OCI-LY1 (cell line): ENCODE results near the gene ANKS1A.

ENCODE experiments used
- H2AFZ ChIP-seq: fragments of 200-600 bp; sonication (generic), shearing (Covaris generic); 2 replicates; pipeline ENCODE4 v1.6.0; 2014; ENCODE audit warnings: antibody characterized with exemption, mild to moderate bottlenecking, low read length
- H3F3A ChIP-seq: fragments of 200-600 bp; sonication (generic), shearing (Covaris generic); 2 replicates; pipeline ENCODE4 v1.6.0; 2014; ENCODE audit warnings: mild to moderate bottlenecking, antibody characterized with exemption, low read length, moderate library complexity; ENCODE audit not compliant: insufficient read depth
- H3K27ac ChIP-seq: fragments of 200-600 bp; sonication (generic); 2 replicates; pipeline ENCODE4 v1.5.1; 2014; ENCODE audit warnings: low read length, mixed run types, mild to moderate bottlenecking, low read depth; ENCODE audit not compliant: poor library complexity, severe bottlenecking
- H3K27me3 ChIP-seq: fragments of 200-600 bp; sonication (generic); 2 replicates; pipeline ENCODE4 v1.6.0; 2014; ENCODE audit warnings: antibody characterized with exemption, mild to moderate bottlenecking, low read length, moderate library complexity; ENCODE audit not compliant: insufficient read depth
- H3K36me3 ChIP-seq: fragments of 200-600 bp; sonication (generic); 2 replicates; pipeline ENCODE4 v1.6.1; 2014; ENCODE audit warnings: mild to moderate bottlenecking, antibody characterized with exemption, low read length, moderate library complexity, mixed read lengths; ENCODE audit not compliant: insufficient read depth
- H3K4me1 ChIP-seq: fragments of 200-600 bp; sonication (generic); 2 replicates; pipeline ENCODE4 v1.5.1; 2014; ENCODE audit warnings: mild to moderate bottlenecking, low read length, moderate library complexity; ENCODE audit not compliant: insufficient read depth, severe bottlenecking
- H3K4me2 ChIP-seq: fragments of 200-600 bp; sonication (generic), shearing (Covaris generic); 2 replicates; pipeline ENCODE4 v1.6.1; 2014; ENCODE audit warnings: low read length
- H3K4me3 ChIP-seq: fragments of 200-600 bp; sonication (generic); 2 replicates; pipeline ENCODE4 v1.5.1; 2014; ENCODE audit warnings: low read length, low read depth, mild to moderate bottlenecking, mixed read lengths; ENCODE audit not compliant: poor library complexity, severe bottlenecking
- H3K79me2 ChIP-seq: fragments of 200-600 bp; shearing (Covaris generic); 2 replicates; pipeline ENCODE4 v1.6.1; 2016; ENCODE audit warnings: mixed run types, low read length, mixed read lengths; ENCODE audit not compliant: insufficient read depth
- H3K9ac ChIP-seq: fragments of 200-600 bp; sonication (generic), shearing (Covaris generic); 2 replicates; pipeline ENCODE4 v1.6.1; 2014; ENCODE audit warnings: mild to moderate bottlenecking, low read length, mixed read lengths
- H3K9me2 ChIP-seq: fragments of 200-600 bp; sonication (generic), shearing (Covaris generic); 2 replicates; pipeline ENCODE4 v1.6.1; 2014; ENCODE audit warnings: low read depth, mild to moderate bottlenecking, low read length, mixed read lengths
- H3K9me3 ChIP-seq: fragments of 200-600 bp; shearing (Covaris generic); 2 replicates; pipeline ENCODE4 v1.6.1; 2014; ENCODE audit warnings: low read length, mixed read lengths
- H4K20me1 ChIP-seq: fragments of 200-600 bp; sonication (generic), shearing (Covaris generic); 2 replicates; pipeline ENCODE4 v1.6.0; 2016; ENCODE audit warnings: mild to moderate bottlenecking, low read length; ENCODE audit not compliant: insufficient read depth
- EZH2 ChIP-seq: fragments of 200-600 bp; sonication (generic), shearing (Covaris generic); IDR thresholded peaks from 2 replicates; pipeline ENCODE4 v1.8.0; 2017; ENCODE audit warnings: borderline replicate concordance, mixed run types, mild to moderate bottlenecking, antibody characterized with exemption, low read length, moderate library complexity, mixed read lengths
- TF ChIP-seq, protein P1 (sequence below): fragments of 200-600 bp; sonication (generic), shearing (Covaris generic); IDR thresholded peaks from 2 replicates; pipeline ENCODE4 v1.5.1; 2017; ENCODE audit warnings: mild to moderate bottlenecking, antibody characterized with exemption, low read length, moderate library complexity, mixed read lengths

ANKS1A gene

DNA sequence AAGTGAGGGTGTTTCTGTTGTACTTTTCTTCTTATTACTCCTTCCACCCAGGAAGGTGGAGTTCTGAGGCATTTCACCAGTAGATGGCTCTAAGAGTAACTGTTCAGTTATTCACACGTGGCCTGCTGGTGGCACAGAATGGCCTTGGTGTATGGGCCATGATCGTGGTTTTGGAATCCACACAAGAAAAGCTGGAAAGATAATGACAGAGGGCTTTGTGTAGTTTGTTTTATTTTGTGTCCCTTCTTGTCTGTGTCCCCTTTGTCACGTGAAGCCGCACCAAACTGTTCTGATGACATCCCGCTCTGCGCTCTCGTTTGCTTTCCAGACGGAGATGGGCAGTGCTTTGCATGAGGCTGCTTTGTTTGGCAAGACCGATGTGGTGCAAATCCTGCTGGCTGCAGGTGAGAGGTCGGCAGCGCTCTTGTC lies 93.4 kb downstream of the ANKS1A start:
- Histone ChIP-seq H3K27ac (no peak overlapping the region), H3K9ac (no peak overlapping the region), H3K9me2 (no peaks in the 10 kb centered on the region), H3K9me3 (no peaks in the 10 kb centered on the region), H3K79me2 (no peaks in the 10 kb centered on the region), H3K36me3 (peaks cover 41% of the 10 kb centered on the region; the same call in 1 of the 2 replicates), H3K4me3 (no peak overlapping the region), H2AFZ (no peak overlapping the region), H3K4me2 (no peak overlapping the region), H3K27me3 (no peaks in the 10 kb centered on the region), H3K4me1 (no peaks in the 10 kb centered on the region), H3F3A (no peaks in the 10 kb centered on the region), H4K20me1 (no peaks in the 10 kb centered on the region)
- TF ChIP-seq, protein P1, sequence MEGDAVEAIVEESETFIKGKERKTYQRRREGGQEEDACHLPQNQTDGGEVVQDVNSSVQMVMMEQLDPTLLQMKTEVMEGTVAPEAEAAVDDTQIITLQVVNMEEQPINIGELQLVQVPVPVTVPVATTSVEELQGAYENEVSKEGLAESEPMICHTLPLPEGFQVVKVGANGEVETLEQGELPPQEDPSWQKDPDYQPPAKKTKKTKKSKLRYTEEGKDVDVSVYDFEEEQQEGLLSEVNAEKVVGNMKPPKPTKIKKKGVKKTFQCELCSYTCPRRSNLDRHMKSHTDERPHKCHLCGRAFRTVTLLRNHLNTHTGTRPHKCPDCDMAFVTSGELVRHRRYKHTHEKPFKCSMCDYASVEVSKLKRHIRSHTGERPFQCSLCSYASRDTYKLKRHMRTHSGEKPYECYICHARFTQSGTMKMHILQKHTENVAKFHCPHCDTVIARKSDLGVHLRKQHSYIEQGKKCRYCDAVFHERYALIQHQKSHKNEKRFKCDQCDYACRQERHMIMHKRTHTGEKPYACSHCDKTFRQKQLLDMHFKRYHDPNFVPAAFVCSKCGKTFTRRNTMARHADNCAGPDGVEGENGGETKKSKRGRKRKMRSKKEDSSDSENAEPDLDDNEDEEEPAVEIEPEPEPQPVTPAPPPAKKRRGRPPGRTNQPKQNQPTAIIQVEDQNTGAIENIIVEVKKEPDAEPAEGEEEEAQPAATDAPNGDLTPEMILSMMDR, result peak; percentile 57
- TF ChIP-seq EZH2, result no peak

DNA sequence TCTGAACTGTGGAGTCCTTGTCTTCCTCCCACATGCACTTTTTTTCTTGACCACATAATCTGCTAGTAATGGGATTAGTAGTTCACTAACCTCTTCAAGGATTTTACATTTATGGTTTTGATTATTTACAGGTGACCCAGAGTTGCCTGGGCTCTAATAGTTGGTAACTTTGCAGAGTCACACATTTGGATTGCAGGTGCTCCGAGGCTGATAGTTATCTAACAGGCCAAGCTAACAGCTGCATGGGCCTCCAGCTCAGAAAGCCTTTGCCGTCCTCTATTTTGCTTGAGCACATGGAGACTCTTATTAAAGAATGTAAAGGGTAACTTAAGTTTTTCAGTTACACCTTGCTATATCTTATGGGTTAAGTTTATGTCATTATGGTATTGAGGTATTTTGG lies 95.4 kb downstream of the ANKS1A start:
- TF ChIP-seq EZH2, result no peak
- TF ChIP-seq, protein P1, result no peak
- H3K9ac ChIP-seq, result no peak overlapping the region

DNA sequence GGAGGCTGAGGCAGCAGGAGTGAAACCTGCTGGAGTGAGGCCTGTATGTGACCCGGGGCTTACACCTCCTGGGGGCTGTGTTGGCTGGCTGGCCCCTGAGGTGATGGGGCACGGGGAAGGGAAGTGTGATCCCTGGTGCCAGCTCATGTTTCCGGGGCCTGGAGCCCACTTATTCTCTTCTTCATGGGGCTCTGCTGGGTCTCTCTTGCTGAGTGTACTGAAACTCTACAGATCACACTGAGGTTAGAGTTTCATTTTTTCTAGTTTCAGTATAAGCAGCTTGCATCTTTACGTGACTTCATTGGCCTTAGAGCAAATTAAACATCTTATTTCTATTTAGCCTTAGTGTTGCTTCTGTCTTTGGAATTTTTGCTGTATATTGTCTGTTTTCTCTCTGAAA lies 96.2 kb downstream of the ANKS1A start:
- H3K27me3 ChIP-seq, result no peaks in the 10 kb centered on the region
- H4K20me1 ChIP-seq, result no peaks in the 10 kb centered on the region
- H3K79me2 ChIP-seq, result no peaks in the 10 kb centered on the region
- no peak overlapping the region for H3K9ac ChIP-seq
- no peak overlapping the region for H3K4me3 ChIP-seq
- H3F3A ChIP-seq, result no peaks in the 10 kb centered on the region
- peaks cover 55% of the 10 kb centered on the region; the same call in 1 of the 2 replicates for H3K36me3 ChIP-seq
- no peaks in the 10 kb centered on the region for H3K9me3 ChIP-seq
- no peaks in the 10 kb centered on the region for H3K4me1 ChIP-seq
- H3K9me2 ChIP-seq, result no peaks in the 10 kb centered on the region
- no peak overlapping the region for H3K4me2 ChIP-seq
- no peak overlapping the region for H2AFZ ChIP-seq
- no peak for TF ChIP-seq EZH2
- TF ChIP-seq, protein P1, result no peak
- no peak overlapping the region for H3K27ac ChIP-seq

More for the DNA sequence above, 95.4 kb downstream of the ANKS1A start:
- Histone ChIP-seq H3K27me3 (no peaks in the 10 kb centered on the region), H3K9me3 (no peaks in the 10 kb centered on the region), H3K36me3 (peaks cover 52% of the 10 kb centered on the region; the same call in 1 of the 2 replicates), H3K4me3 (no peak overlapping the region), H3F3A (no peaks in the 10 kb centered on the region), H2AFZ (no peak overlapping the region), H3K79me2 (no peaks in the 10 kb centered on the region), H4K20me1 (no peaks in the 10 kb centered on the region), H3K27ac (no peak overlapping the region), H3K9me2 (no peaks in the 10 kb centered on the region), H3K4me2 (no peak overlapping the region), H3K4me1 (no peaks in the 10 kb centered on the region)
